ENCODE data around the gene LRRC30.

- TF ChIP-seq CTCF (conservative IDR thresholded peaks at IDR 0.05 in 1 of 2, IDR thresholded peaks at IDR 0.05 in 1 of 2; ENCODE audit: low read depth in 1 of 2, low read length in 2 of 2) = peak; percentile 84 to 92
- TF ChIP-seq EZH2 (IDR thresholded peaks at IDR 0.05; ENCODE audit: low read length, missing control alignments) = no peak
Measured at GRCh38 chr18:7221424-7222155, 9.3 kb upstream of the LRRC30 start.

Measured in fibroblast of lung (primary cell).